GM21529 (cell line): ENCODE data around the gene VAC14.

Source experiments
- ATAC-seq: cut with Tn5 transposase; IDR thresholded peaks from one replicate; pipeline ENCODE4 v1.9.1; 2021; ENCODE audit not compliant: unreplicated experiment

The VAC14 gene

GRCh38 chr16:70765491-70765890 lies 35.5 kb downstream of the VAC14 start:
- ATAC-seq = no peak

DNA sequence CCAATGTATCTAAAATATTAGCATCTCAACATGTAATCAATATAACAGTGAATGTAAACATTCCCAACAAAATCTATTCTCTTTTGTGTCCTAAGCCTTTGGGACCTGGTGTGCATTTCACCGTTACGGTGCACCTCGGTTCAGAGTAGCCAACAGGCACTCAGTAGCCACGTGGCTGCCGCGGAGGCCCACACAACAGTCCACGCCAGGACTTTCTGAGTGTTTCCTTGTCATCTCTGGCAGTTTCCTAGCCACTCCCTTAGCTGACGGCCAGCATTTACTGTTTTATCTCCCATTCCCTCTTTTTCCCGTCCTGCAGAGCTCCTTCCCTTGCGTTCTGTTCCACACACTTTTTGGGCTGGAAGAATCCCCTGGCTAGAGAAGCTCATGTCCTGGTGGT lies 36.3 kb downstream of the VAC14 start:
- no peak for ATAC-seq

GRCh38 chr16:70760221-70760620 lies 40.7 kb downstream of the VAC14 start:
- no peak for ATAC-seq

- no peak for ATAC-seq
Observed at GRCh38 chr16:70759666-70760065, 41.3 kb downstream of the VAC14 start.

DNA sequence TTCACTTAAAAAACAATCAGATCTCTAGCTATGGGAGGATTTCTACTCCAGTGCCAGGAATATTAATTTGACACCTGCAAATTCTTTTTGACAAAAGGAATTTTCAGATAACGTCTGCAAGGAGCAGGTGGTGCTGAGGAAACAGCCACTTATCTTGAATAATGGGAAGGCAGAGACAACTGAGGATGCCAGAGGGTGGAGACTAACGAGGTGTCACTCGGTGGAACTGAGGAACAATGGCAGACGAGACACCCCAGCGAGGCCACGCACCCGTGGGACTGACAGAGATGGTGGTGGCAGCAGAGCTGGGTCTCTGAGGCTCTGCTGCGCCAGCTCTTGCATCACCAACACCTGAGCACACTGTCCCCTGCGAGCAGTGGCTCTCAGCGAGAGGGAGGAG lies 42.2 kb downstream of the VAC14 start:
- no peak for ATAC-seq

- no peak for ATAC-seq
Observed at GRCh38 chr16:70757183-70757582, 43.8 kb downstream of the VAC14 start.

GRCh38 chr16:70756071-70756470 lies 44.9 kb downstream of the VAC14 start:
- no peak for ATAC-seq

- no peak for ATAC-seq
Observed at GRCh38 chr16:70754851-70755600, 45.9 kb downstream of the VAC14 start.

DNA sequence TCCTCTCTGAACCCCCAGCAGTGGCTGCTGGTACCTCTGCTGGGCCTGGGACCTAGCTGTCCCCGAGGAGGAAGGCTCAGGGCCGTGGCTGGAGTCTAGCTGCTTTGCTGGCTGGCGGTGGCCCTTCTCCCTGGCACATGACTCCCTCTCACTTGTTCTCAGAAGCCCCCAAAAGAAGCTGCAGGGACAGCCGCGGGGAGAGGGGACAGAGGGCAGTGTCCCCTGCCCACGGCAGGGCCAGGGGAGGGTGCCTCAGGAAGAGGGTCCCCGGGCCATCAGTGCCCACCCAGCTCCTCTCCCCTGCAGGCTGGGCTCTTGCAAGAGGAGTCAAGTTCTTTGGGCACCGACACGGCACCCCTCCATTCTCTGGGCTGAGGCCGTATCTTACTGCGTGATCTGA lies 46.6 kb downstream of the VAC14 start:
- no peak for ATAC-seq

DNA sequence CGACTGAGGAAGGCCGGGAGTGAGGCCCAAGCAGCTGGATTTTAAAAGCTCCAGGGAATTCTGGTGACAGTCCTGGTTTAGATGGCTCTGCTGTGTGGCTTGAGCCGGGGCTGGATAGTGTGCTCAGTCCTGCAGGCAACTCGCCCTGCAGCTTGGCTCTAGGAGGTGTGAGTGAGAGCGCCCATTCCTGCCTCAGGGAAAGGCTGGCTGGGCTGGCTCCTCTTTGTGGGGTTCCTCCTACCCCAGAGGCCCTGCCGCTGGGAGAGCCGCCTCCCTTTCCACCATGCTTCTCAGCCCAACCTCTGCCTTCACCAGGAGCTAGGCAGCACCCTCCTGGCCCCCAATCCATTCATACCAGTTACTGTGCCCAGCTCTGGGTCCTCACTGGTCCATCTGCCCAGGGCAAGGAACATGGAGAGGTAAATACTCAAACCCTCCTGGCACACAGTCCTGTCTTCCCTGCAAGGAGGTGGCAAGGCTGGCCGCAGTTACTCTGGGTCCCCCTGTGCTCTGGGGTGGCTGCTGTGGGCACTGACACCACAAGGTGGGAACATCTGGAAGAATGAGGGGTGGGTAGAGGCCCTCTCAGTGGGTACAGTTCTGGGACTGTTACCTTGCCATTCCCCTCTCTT lies 47.1 kb downstream of the VAC14 start:
- no peak for ATAC-seq

DNA sequence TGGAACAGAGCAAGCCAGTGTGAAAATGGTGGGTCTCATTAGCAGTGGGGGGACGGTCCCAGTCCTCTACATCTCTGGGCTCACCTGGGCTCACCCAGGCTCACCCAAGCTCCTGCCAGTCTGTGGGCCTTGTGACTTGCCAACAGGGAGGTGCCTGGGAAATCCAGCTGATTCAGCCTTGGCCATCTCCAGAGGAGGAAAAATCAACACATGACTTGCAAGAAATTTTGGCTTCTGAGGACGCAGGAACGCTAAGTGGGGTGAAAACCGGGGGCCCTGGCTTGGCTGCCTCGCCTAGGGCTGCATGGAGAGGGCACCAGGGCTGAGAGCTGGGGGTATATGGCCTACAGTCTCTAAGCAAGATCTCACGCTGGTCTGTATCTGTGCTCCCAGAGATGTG lies 47.7 kb downstream of the VAC14 start:
- no peak for ATAC-seq

GRCh38 chr16:70752426-70752825 lies 48.5 kb downstream of the VAC14 start:
- ATAC-seq = no peak

GRCh38 chr16:70751593-70751992 lies 49.4 kb downstream of the VAC14 start:
- no peak for ATAC-seq

DNA sequence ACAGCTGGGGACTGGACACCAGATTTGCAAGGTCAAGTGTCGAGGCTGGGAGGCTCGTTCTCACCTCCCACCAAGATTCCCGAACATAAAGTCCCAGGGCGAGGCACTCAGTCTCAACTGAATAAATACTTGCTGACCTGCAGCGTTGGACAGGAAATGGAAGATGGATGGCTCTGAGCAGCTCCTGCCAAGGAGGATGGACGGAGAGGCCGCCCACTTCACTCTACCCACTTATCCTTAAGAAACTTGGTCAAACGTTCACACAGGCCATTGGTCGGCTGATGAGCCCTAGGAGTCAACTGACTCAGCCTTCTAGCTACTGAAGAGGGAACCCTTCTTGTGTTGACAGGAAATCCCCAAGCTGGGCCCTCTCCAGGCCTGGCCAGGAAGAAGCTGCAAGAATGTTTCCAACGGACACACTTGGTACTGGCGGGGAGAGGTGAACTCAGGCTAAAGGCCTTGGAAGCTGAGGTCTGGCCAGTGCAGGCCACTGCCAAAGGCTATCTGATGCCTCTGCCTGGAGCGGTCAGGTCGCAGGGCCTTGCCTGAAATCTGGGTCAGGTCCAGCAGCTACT lies 50.0 kb downstream of the VAC14 start:
- no peak for ATAC-seq

DNA sequence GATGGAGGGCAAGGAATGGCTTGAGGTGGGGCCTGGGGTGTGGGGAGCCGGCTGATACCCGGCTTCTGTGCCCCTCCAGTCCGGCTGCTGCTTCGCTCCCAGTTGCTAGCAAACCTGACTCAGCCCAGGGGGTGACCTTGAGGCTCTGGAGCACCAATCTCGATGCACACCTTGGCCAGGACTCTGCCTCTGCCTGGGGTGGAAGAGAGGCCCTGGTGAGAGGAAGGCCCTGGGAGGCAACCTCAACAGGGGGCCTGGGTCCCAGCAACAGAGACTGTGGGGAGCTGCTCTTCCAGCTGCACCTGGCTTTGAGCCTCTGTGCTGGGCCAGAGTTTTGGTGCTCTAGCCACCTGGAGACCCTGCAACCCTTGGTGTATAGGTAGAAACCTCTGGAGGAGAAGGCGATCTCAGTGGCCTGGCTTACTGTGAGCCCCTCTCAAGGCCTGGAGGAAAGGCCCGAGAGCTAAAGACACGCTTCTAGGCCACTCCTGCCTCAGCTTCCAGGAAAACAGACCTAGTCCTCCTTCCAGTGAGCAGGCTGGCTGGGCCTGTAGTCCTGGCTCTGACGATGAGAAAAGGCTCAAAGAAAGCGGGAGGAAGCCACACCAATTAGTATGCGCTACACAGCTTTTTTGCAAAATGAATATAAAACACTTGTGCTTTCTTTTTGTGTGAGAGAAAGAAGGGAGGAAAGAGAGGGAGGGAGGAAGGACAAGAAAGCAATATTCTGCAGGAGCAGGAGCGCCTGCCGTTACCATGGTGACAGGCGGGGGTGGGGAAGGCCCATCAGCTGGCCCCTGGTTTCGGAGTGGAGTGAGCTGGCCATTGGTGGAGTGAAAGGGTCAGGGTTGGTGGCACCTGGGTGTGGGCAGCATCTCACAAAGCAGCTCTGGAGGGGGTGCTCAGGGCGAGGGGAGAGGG lies 51.0 kb downstream of the VAC14 start:
- ATAC-seq = no peak

- ATAC-seq = no peak
Observed at GRCh38 chr16:70749006-70749678, 51.8 kb downstream of the VAC14 start.

GRCh38 chr16:70747703-70748631 lies 53.0 kb downstream of the VAC14 start:
- no peak for ATAC-seq

- ATAC-seq = no peak
Observed at GRCh38 chr16:70746708-70747424, 54.1 kb downstream of the VAC14 start.

GRCh38 chr16:70746040-70746707 lies 54.8 kb downstream of the VAC14 start:
- ATAC-seq = no peak
